PC-9 (cell line): Measurements from ENCODE around the gene PNPLA2.

Experiments used
- EZH2 ChIP-seq: fragments of 200-600 bp; sonication (generic); IDR thresholded peaks from 2 replicates; pipeline ENCODE4 v1.8.0; 2017; ENCODE audit warnings: antibody characterized with exemption, low read depth
- TF ChIP-seq, protein P1 (sequence below): fragments of 200-600 bp; sonication (generic); conservative IDR thresholded peaks from 2 replicates; pipeline ENCODE4 v1.6.1; 2017; ENCODE audit warnings: mixed run types, antibody characterized with exemption, mild to moderate bottlenecking, moderate library complexity

DNA sequence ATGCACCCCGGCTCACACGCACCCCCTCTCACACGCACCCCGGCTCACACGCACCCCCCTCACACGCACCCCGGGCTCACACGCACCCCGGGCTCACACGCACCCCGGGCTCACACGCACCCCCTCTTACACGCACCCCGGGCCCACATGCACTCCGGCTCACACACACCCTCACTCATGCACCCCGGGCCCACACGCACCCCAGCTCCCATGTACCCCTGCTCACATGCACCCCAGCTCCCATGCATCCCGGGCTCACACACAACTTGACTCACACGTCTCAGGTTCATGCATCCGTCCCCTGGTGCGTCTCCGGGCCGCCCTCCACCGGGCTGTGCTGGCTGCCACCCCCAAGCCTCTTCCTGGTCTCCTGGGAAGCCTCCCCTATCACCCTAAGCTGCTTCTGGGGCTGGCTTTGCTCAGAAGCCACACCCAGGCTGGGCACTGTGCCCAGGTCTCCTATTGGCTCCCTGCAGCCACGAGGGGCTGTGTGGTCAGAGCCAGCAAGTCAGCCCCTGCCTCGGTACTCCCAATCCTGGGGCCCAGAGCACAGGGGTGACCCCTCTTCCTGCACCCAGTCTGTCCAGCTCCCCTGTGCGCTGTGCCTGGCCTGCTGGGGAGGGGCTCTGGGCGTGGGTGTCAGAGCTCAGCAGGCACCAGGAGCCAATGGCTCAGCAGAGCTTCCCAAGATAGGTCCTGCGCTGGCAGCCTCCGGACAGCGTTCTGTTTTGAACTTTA, 40.8 kb downstream of the PNPLA2 start:
- TF ChIP-seq, protein P1, sequence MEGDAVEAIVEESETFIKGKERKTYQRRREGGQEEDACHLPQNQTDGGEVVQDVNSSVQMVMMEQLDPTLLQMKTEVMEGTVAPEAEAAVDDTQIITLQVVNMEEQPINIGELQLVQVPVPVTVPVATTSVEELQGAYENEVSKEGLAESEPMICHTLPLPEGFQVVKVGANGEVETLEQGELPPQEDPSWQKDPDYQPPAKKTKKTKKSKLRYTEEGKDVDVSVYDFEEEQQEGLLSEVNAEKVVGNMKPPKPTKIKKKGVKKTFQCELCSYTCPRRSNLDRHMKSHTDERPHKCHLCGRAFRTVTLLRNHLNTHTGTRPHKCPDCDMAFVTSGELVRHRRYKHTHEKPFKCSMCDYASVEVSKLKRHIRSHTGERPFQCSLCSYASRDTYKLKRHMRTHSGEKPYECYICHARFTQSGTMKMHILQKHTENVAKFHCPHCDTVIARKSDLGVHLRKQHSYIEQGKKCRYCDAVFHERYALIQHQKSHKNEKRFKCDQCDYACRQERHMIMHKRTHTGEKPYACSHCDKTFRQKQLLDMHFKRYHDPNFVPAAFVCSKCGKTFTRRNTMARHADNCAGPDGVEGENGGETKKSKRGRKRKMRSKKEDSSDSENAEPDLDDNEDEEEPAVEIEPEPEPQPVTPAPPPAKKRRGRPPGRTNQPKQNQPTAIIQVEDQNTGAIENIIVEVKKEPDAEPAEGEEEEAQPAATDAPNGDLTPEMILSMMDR: no peak
- TF ChIP-seq EZH2: no peak
